Ureter (tissue), 1 donor: ENCODE data around the gene LRIG3. TPM values are rescaled to one million over a fixed set of nuclear protein-coding genes. Genes with fewer than 3 reads are reported as not detected.
"Not testable (repeated sequence)": the region's sequence is repeated elsewhere in the genome, so short reads cannot be mapped to it uniquely, and the experiment has no call there.

Experiments
- DNase-seq: peaks from one replicate; pipeline ENCODE4 v3.0.0-alpha.2; 2020; ENCODE audit warnings: low spot score
- total RNA-seq: library from RNA; stranded (reverse); gene quantifications from one replicate; pipeline ENCODE4 v1.2.4, GENCODE V29; 2023
- donor health status: DM: yes; HTN: yes; CAD: no.

The LRIG3 gene
- total RNA-seq, 1 donor from 2014 or later, result 56.1 TPM

GRCh38 chr12:58901664-58902063 is 18.6 kb downstream of the LRIG3 start:
- DNase-seq, result no peak

DNA sequence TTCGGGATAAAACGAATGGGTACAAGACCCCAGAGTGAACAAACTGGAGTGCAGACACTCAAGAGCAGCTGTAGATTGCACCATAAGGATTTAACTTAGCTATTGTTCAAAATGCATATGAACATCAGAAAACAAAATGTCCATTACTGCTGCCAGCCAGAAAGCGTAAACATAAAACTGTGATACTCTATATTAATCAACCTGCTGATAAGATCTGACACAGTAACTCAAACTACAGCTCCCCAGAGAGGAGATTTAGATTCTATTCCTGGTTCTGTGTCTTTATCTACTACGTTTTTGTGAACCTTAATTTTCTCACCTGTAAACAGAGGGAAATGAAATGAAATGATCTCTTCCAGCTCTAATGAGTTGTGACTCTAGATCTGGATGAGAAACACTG is 22.3 kb downstream of the LRIG3 start:
- DNase-seq, result no peak

DNA sequence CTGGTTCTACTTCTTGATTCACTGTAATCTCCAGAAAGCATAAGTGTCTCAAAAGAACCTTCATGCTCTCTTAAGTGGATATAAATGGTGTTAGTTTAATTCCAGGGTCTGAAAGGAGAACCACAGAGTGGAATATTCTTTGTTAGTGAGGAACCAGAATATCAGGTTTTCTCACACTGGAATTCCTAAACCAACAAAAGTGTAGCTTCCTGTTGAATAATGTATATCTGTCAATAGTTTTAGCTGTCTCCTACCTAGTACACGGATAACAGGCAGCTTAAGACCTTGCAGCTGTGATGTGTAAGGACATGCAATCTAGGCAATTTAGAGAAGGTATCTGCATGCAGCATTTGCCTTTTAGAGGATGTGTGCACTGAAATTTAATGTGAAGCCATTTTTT is 24.0 kb downstream of the LRIG3 start:
- no peak for DNase-seq

- no peak for DNase-seq
Observed at GRCh38 chr12:58895053-58895452, 25.3 kb downstream of the LRIG3 start.

- DNase-seq, result no peak
Observed at GRCh38 chr12:58894040-58894439, 26.3 kb downstream of the LRIG3 start.

DNA sequence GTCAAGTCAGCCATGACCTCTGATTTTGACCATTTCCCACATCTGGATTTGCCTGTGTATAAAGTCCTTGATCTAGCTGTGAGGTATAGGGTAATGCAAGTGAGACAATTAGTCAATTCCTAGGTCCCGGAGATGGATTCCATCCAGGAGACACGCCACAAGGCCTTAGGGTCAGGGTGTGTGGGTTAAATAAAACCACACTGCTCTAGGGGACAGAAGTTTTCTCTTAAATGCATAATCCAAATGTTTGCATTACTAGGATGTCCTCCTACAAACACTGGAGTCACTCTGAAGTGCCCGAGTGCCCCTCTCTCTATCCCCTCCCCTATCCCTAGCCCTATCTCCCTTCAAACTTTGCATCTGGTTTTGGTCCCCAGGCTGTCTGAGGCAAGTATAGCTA is 26.8 kb downstream of the LRIG3 start:
- DNase-seq, result no peak

- no peak for DNase-seq
Observed at GRCh38 chr12:58889557-58889956, 30.7 kb downstream of the LRIG3 start.

GRCh38 chr12:58888131-58888783 is 32.0 kb downstream of the LRIG3 start:
- DNase-seq, result peak; percentile 76

DNA sequence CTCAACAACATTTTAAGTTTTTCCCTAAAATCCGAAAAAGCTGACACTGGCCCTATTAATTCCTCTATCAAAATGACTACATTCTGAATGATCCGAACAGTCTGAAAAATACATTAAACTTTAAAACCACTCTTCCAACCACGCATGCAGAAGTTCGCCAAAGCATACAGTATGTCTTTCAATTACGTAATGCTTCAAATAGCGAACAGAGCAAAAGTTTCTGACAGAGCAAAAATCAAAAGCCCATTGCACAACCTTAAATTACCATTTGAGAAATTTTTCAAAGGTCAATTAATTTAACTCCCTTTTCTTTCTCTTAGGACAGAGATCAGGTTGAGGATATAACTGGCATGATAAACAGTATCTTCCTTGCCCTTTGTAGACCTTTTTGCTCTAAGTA is 33.2 kb downstream of the LRIG3 start:
- no peak for DNase-seq

DNA sequence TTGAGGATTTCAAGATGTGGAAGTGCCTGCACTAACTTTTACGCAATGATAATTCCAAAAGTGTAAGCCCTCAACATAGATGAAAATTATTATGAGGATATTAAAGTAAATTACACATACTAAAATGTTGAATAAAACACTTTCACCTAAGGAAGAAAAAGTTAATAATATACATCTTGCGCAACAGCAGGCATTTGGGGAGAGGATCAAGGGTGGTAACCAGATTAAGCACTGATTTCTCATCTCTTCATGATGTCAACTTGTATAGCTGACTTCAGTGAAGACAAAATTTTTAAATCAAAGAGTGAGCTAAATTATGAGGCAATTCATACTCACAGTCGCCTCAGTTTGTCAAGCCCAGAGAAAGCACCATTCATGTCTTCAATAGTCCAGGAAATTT is 33.8 kb downstream of the LRIG3 start:
- no peak for DNase-seq

DNA sequence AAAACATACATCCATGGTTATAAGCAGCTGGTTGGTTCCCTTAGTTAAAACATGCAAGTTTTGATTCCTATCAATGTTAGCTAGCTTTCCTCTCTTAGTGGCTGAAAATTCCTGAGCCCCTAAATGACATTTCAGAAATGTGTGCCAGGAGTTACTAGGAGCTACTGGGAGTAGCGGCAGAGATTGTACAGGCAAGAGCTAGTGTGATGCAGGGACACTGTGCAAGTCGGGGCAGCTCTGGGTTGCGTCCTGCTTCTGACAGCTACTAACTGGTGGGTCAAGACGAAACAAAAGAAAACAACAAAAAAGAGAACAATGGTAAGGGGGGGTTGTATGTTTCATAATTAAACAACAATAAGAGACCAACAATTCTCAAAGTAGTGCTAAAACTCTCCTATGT is 35.4 kb downstream of the LRIG3 start:
- DNase-seq, result no peak

DNA sequence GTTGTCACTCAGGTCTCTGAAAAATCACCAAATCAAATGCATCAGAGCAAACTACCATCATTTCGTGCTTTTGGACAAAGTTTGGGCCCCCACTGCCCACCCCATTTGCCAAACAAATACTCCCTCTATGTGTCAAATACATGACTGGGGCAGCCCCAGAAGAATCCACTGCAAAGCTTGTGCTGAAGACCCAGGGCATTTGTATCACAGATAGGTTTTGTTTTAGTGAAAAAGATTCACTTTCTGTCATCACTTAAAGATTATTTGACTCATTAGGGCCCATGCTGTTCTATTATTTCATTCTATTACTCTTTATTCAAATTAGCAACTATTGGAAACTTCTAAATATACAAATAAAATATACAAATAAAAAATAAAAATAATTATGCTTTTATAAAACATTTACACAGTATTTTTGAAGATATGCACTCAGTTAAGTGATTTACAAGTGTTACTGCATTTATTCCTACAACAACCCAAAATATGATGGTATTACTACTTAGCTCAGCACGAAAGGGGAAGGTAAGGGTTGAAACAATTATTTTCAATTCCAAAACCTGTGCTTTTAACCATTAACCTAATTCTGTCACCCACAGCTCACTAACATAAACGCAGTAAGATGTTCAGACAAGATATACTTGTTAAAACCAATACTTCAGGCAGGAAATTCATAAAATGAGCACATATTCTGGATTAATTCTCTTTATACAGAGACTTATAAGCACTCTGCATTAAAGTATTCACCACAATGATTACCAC is 36.5 kb downstream of the LRIG3 start:
- no peak for DNase-seq

DNA sequence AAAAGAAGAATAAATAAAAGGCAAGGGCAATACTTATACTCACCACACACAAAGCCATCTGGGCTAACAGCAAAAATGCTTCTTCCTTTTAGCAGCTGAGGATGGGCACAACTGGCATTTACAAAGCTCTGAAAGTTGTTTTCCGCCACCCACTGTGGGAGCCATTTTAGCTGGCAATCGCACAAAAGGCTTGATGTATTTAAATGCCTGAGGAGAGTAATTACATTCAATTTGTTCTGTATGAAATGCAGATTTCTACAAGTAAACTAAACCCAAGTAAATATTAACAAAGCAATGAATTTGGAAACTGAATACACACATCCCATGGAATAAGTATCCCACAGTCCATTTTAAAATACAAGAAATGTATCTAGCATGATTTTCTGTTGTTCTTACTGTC is 37.5 kb downstream of the LRIG3 start:
- DNase-seq, result no peak

- no peak for DNase-seq
Observed at GRCh38 chr12:58881816-58882215, 38.5 kb downstream of the LRIG3 start.

DNA sequence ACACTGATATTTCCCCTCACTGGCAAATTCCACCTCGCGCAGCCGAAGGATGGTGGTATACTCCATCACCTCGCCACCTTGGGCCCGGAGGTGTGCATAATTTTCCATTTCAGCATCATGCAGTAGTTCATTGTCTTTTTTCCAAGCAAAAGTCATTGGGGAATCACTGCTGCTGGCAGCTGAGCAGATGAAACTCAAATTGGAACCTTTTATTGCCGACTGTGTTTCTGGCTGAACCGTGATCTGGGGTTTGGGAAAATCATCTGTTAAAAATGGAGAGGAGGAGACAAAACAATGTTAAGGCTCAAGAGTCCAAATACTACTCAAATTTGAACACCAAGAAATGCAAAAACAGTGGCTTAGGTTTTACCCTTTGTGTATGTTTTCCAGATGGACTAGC is 39.7 kb downstream of the LRIG3 start:
- DNase-seq, result no peak

- DNase-seq, result peak; percentile 58
Observed at GRCh38 chr12:58877243-58877743, 43.0 kb downstream of the LRIG3 start.

DNA sequence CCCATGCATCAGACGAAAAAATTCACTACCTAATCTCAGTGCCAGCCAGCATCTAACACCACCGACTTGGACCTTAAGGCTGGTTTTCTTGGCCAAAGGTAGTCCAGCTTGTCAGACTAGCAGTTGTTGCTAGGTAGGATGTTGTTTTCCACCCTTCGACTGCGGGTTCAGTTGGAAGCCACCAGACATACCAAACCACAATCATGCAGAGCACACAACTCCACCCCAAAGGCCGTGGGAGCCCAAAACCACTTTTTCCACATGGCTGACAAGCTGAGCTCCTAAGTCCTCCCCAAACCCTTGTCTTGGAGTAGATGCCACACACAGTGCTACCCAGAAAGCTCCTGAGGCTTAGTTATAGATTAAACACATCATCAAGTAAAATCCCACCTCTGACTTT is 46.8 kb downstream of the LRIG3 start:
- DNase-seq, result no peak

- no peak for DNase-seq
Observed at GRCh38 chr12:58871556-58871955, 48.7 kb downstream of the LRIG3 start.

DNA sequence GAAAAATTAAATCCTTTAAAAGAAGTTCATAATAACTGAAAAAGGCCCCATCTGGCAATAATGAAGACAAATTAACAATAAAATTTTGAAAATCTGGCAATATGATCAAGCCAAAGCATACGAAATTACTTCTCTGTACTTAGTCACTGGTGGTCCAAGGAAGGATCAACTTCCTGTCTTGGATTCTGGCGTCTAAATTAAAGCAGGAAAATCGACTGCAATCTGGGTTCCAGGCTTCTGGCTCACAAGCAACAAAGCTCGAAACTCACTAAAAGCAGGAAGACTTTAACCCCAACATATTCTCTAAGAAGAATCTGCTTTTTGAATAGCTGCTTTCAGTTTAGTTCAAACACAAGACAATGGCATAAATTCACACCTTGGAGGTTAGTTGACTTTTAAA is 49.7 kb downstream of the LRIG3 start:
- DNase-seq, result no peak

GRCh38 chr12:58860788-58861240 is 59.5 kb downstream of the LRIG3 start:
- no peak for DNase-seq

DNA sequence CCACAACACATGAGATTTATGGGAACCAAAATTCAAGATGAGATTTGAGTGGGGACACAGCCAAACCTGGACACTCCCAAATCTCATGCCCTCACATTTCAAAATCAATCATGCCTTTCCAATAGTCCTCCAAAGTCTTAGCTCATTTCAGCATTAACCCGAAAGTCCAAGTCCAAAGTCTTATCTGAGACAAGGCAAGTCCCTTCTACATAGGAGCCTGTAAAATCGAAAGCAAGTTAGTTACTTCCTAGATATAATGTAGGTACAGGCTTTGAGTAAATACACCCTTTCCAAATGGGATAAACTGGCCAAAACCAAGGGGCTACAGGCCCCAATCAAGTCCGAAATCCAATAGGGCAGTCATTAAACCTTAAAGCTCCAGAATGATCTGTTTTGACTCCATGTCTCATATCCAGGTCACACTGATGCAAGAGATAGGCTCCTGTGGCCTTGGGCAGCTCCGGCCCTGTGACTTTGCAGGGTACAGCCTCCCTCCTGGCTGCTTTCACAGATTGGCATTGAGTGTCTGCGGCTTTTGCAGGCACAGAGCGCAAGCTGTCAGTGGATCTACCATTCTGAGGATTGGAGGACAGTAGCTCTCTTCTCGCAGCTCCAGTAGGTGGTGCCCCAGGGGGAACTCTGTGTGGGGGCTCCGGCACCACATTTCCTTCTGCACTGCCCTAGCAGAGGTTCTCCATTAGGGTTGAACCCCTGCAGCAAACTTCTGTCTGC is 60.1 kb downstream of the LRIG3 start:
- DNase-seq, result no peak

GRCh38 chr12:58858030-58858429 is 62.3 kb downstream of the LRIG3 start:
- no peak for DNase-seq

- DNase-seq, result not testable (repeated sequence)
Observed at GRCh38 chr12:58857206-58857605, 63.1 kb downstream of the LRIG3 start.
